Measurements from ENCODE around the gene NBPF1.
"Not testable (repeated sequence)": the region's sequence is repeated elsewhere in the genome, so short reads cannot be mapped to it uniquely, and the experiment has no call there.

DNA sequence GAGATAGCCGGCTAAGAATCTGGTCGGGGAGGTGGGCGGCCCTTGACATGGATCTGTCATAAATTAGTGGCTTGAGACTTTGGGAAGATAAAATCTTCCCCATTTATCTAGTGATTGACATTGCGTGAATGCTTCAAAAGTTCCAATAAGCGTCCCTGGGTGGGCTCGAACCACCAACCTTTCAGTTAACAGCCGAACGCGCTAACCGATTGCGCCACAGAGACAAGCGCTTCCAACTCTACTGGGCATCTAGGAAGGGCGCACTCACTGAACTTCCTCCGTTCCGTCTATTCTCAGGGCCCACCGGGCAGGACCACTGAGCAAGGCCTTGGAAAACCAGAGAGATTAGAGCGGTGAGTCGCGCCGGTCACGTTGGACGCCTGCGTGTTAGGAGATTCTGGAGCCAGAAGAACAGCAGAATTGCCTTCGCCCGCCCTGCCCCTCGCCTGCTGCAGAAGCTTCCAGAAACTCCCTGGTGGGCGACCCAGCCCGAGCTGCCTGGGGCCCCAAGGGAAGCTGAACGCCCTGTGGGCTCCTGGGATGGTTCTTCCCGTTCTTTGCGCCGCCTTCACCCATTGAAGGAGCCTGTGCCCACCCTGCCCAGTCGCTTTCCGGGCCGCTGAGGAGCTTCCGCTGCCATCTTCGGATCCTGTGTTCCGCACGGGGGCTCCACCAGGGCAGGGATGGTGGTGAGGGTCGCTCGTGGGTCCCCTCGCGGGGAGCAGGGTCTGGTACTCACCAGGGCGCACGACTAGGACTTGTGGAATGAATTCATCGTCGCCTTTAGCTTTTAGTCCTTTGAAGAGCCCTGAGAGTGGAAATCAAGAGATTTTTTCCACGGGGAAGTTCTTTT is 92.7 kb downstream of the NBPF1 start:
- TF ChIP-seq POLR2A, CTCF (IDR thresholded peaks at IDR 0.05): not testable (repeated sequence)
